ENCODE results near the gene BEND5.

BEND5 gene

DNA sequence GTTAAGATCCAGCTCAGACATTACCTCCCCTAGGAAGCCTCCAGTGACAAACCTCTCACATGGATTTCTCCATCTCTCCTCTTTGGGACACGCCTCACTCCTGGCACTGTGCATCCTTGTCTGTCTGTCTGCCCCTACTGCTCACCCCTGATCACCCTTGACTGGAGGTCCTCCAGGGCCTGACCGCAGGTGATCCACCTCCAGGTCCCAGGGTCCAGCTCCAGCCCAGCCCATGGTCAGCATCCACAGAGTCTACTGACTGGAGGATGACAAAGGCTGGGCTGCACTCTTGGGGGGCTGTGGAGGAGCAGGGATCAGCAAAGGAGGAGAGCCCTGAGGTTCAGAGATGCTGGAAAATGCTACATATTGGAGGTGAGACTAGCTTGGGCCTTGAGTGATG is 65.8 kb downstream of the BEND5 start:
- TF ChIP-seq, protein P1, sequence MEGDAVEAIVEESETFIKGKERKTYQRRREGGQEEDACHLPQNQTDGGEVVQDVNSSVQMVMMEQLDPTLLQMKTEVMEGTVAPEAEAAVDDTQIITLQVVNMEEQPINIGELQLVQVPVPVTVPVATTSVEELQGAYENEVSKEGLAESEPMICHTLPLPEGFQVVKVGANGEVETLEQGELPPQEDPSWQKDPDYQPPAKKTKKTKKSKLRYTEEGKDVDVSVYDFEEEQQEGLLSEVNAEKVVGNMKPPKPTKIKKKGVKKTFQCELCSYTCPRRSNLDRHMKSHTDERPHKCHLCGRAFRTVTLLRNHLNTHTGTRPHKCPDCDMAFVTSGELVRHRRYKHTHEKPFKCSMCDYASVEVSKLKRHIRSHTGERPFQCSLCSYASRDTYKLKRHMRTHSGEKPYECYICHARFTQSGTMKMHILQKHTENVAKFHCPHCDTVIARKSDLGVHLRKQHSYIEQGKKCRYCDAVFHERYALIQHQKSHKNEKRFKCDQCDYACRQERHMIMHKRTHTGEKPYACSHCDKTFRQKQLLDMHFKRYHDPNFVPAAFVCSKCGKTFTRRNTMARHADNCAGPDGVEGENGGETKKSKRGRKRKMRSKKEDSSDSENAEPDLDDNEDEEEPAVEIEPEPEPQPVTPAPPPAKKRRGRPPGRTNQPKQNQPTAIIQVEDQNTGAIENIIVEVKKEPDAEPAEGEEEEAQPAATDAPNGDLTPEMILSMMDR (IDR thresholded peaks at IDR 0.05; ENCODE audit: extremely low read depth, insufficient read depth, missing control alignments), result no peak
- in situ Hi-C loops (cut with MboI; ENCODE audit: low pct_unique_long_range_greater_than_20kb, low sequenced_read_pairs, unreplicated experiment), result no loop called here
- no peak for DNase-seq (ENCODE audit: low spot score)

DNA sequence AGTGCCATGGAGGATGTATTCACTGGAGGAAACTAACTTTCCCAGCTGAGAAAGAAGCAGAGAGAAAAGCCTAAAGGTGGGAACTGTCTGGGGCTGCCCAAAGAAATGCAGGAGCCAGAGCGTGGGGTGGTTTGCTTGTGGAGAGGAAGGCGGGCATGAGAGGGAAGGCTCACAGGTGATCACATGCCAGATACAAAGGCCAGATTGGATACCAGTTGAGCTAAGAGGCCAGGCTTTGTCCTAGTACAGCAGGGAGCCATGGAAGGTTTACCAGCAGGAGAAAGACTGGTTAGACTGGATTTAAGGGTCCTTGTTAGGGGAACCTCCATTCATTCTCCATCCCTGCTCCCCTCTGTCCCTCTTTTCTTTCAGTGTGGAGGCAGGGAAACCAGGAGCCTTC is 66.4 kb downstream of the BEND5 start:
- in situ Hi-C loops (cut with MboI; ENCODE audit: low pct_unique_long_range_greater_than_20kb, low sequenced_read_pairs, unreplicated experiment), result no loop called here
- TF ChIP-seq, protein P1 (IDR thresholded peaks at IDR 0.05; ENCODE audit: extremely low read depth, insufficient read depth, missing control alignments), result no peak
- DNase-seq (ENCODE audit: low spot score), result no peak

DNA sequence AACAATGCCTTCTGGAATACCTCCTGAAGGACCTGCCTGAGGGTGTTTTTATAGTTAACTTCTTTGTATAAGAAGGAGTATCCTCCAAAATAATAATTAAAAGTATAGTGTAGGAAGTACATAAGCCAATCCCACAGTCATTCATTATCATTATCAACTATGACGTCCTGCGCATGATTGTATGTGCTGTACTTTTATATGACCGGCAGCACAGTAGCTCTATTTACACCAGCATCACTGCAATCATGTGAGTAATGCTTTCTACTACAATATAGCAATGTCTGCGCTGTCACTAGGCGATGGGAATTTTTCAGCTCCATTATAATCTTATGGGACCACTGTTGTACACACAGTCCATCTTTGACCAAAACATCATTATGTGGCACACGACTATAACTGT is 72.0 kb downstream of the BEND5 start:
- no peak for DNase-seq (ENCODE audit: low spot score)
- in situ Hi-C loops (cut with MboI; ENCODE audit: low pct_unique_long_range_greater_than_20kb, low sequenced_read_pairs, unreplicated experiment), result no loop called here
- TF ChIP-seq, protein P1 (IDR thresholded peaks at IDR 0.05; ENCODE audit: extremely low read depth, insufficient read depth, missing control alignments), result no peak

DNA sequence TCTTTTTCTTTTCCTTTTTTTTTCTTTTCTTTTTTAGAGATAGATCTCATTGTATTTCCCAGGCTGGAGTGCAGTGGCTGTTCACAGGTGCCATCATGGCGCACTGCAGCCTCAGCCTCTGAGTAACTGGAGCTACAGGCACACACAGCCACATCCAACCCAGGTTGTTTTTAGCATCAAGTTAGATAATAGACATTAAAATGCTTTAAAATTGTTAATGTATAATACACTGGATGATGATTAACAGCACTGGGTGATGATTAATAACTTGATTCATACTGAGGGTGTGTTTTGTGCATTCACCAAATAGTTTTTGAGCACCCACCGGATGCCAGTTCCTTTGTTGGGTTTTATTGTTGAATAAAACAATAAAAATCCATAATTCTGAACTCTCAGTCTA is 75.2 kb downstream of the BEND5 start:
- no peak for DNase-seq (ENCODE audit: low spot score)
- TF ChIP-seq, protein P1 (IDR thresholded peaks at IDR 0.05; ENCODE audit: extremely low read depth, insufficient read depth, missing control alignments), result no peak
- in situ Hi-C loops (cut with MboI; ENCODE audit: low pct_unique_long_range_greater_than_20kb, low sequenced_read_pairs, unreplicated experiment), result no loop called here

DNA sequence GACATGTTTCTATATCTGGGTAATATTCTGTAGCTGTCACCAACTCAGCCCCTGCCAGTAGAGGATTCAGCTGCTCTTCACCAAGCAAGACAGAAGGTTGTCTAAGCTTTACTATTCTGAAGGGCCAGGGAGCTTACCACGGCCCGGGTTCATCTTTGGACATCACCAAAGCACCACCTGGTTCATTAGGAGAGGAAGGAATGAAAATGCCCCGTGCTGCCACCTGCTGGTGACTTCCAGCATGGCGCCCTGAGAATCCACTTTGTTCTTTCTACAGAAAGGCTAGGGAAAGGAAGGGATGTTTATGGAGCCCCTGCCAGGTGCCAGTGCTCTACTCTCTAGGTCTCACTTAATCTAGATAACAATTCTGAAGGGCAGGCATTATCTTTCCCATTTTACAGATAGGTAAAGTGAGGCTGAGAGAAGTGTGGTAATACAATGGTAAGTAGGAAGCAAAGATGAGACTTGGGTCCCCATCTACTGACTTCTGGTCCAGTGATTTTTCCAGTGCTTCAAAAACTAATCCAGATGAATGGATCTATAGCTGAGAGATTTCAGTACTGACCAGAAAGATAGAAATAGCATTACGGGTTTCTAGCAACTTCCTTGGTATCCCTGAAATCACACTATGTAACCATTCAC is 79.5 kb downstream of the BEND5 start:
- DNase-seq (ENCODE audit: low spot score), result peak; percentile 56
- TF ChIP-seq, protein P1 (IDR thresholded peaks at IDR 0.05; ENCODE audit: extremely low read depth, insufficient read depth, missing control alignments), result peak; percentile 88
- in situ Hi-C loops (cut with MboI; ENCODE audit: low pct_unique_long_range_greater_than_20kb, low sequenced_read_pairs, unreplicated experiment), result no loop called here

DNA sequence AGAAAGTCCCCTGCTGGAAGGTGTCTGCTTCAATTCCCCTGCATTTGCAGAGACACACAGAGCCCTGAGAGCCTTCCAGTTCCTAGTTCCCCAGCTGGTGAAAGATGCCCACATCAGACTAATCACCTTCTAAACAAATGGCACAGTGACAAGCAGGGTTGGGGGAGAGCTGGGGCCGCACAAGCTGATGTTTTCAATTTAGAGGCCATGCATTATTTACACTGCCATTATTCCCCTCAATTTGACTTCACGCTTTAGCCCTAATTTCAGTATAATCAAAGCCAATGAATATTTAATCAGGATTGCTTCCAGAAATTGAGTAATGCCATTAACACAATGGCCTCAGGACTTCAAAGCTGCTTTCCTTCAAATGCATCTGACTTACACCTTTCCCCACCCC is 81.5 kb downstream of the BEND5 start:
- TF ChIP-seq, protein P1 (IDR thresholded peaks at IDR 0.05; ENCODE audit: extremely low read depth, insufficient read depth, missing control alignments), result no peak
- DNase-seq (ENCODE audit: low spot score), result no peak
- in situ Hi-C loops (cut with MboI; ENCODE audit: low pct_unique_long_range_greater_than_20kb, low sequenced_read_pairs, unreplicated experiment), result no loop called here

Data from GM13977 (cell line).